Panc1 (cell line): ENCODE measurements around the gene SLC25A43. TPM values are rescaled to one million over a fixed set of nuclear protein-coding genes. Genes with fewer than 3 reads are reported as not detected.

Experiments
- ATAC-seq: fragments of 200-7000 bp; cut with Tn5 transposase; 2 replicates; pipeline ENCODE4 v1.9.1; 2020; ENCODE audit warnings: mild to moderate bottlenecking, moderate library complexity
- BruUV-seq: library from RNA; stranded (reverse); fragments of 400-500 nt; replicated peaks from 2 replicates; lab custom pipeline; 2021; lab: Mats Ljungman, UMichigan
- CTCF ChIA-PET: fragments of 300-600 bp; sonication (Branson Sonifier 250); formaldehyde crosslinking; loops from one replicate; lab custom pipeline; 2022; ENCODE audit warnings: antibody characterized with exemption; lab: Charles Lee
- POLR2A ChIA-PET: fragments of 300-600 bp; sonication (Branson Sonifier 250); formaldehyde crosslinking; loops from one replicate; lab custom pipeline; 2022; ENCODE audit warnings: antibody characterized with exemption; lab: Charles Lee
- DNase-seq: peaks from one replicate; pipeline ENCODE4 v3.0.0-alpha.2; 2010; ENCODE audit warnings: low read depth, low spot score
- H3K27ac ChIP-seq: 2 replicates; pipeline ENCODE4 v1.5.1; 2011; ENCODE audit warnings: mild to moderate bottlenecking, low read length, inconsistent platforms
- H3K27me3 ChIP-seq: fragments of 200-500 bp; sonication (Bioruptor generic); 2 replicates; pipeline ENCODE4 v1.6.0; 2014; ENCODE audit warnings: low read length, inconsistent platforms; ENCODE audit not compliant: control insufficient read depth, insufficient read depth
- H3K36me3 ChIP-seq: fragments of 200-500 bp; sonication (Bioruptor generic); 2 replicates; pipeline ENCODE4 v1.5.1; 2014; ENCODE audit warnings: inconsistent platforms, mild to moderate bottlenecking, low read length, moderate library complexity; ENCODE audit not compliant: control insufficient read depth, insufficient read depth
- H3K4me1 ChIP-seq: 2 replicates; pipeline ENCODE4 v1.5.1; 2011; ENCODE audit warnings: inconsistent platforms, mild to moderate bottlenecking, low read length, moderate library complexity; ENCODE audit not compliant: control insufficient read depth, insufficient read depth
- H3K4me3 ChIP-seq, 2 experiments: 2 replicates each; pipeline ENCODE4 v1.5.1; 2011 to 2012; ENCODE audit warnings: low read depth in 2 of 2, low read length in 2 of 2, mild to moderate bottlenecking in 2 of 2, inconsistent platforms in 1 of 2, moderate library complexity in 1 of 2
- H3K9me3 ChIP-seq: fragments of 200-500 bp; sonication (Bioruptor generic); 2 replicates; pipeline ENCODE4 v1.5.1; 2014; ENCODE audit warnings: low read depth, mild to moderate bottlenecking, inconsistent platforms, low read length, moderate library complexity; ENCODE audit not compliant: control insufficient read depth, insufficient read depth
- POLR2AphosphoS5 ChIP-seq: IDR thresholded peaks from 2 replicates; pipeline ENCODE4 v1.6.1; 2012; ENCODE audit warnings: mild to moderate bottlenecking, low read depth, low read length, moderate library complexity
- SIN3A ChIP-seq: IDR thresholded peaks from 2 replicates; pipeline ENCODE4 v1.6.1; 2012; ENCODE audit warnings: low read depth, mild to moderate bottlenecking, low read length, moderate library complexity, borderline replicate concordance; ENCODE audit not compliant: insufficient read depth
- TCF7L2 ChIP-seq: IDR thresholded peaks from 2 replicates; pipeline ENCODE4 v1.6.1; 2011; ENCODE audit warnings: mild to moderate bottlenecking, low read depth, low read length, inconsistent platforms
- in situ Hi-C: cut with HindIII; loops from 2 replicates; pipeline ENCODE4 v1.10.0; 2016; ENCODE audit warnings: low sequenced_read_pairs, low pct_unique_long_range_greater_than_20kb
- intact Hi-C: fragments of 100-400 bp; cut with micrococcal nuclease; formaldehyde crosslinking; loops from one replicate; pipeline ENCODE4 v1.10.0; 2022; ENCODE audit not compliant: unreplicated experiment
- total RNA-seq: library from RNA; stranded (reverse); gene quantifications from one replicate; pipeline ENCODE4 v1.2.1, GENCODE V29; 2021; ENCODE audit not compliant: unreplicated experiment
- TF ChIP-seq, protein P1 (sequence below): fragments of 450-650 bp; IDR thresholded peaks from 2 replicates; pipeline ENCODE4 v1.5.1; 2017; ENCODE audit warnings: mild to moderate bottlenecking
- TF ChIP-seq, protein P2 (sequence below), 2 experiments: IDR thresholded peaks; 2 replicates each; pipeline ENCODE4 v1.6.1; 2011 to 2012; ENCODE audit warnings: low read depth in 2 of 2, control low read depth in 1 of 2, low read length in 1 of 2, mild to moderate bottlenecking in 1 of 2, moderate library complexity in 1 of 2; ENCODE audit not compliant: insufficient read depth in 1 of 2

Gene SLC25A43
- total RNA-seq, 1 experiment from 2014 or later, result 35.5 TPM

DNA sequence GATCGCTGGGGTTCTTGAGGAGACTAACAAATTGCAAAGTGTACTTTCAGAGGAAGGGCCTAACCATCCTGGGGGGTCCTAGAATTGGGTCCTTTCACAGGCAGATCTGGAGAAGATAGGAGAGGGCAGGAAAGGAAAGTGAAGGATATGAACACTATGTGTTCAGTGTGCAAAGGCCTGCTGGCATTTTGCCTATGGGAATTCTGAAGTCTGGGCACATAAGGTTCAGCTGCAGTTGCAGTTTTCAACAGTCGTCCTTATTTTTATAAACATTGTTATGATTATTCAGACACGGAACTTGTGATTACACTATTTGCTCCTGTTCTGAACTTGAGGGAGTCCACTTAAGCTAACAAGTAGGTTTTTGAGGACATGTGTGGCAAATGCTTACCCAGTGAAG, 67.8 kb downstream of the SLC25A43 start:
- TF ChIP-seq, protein P1, sequence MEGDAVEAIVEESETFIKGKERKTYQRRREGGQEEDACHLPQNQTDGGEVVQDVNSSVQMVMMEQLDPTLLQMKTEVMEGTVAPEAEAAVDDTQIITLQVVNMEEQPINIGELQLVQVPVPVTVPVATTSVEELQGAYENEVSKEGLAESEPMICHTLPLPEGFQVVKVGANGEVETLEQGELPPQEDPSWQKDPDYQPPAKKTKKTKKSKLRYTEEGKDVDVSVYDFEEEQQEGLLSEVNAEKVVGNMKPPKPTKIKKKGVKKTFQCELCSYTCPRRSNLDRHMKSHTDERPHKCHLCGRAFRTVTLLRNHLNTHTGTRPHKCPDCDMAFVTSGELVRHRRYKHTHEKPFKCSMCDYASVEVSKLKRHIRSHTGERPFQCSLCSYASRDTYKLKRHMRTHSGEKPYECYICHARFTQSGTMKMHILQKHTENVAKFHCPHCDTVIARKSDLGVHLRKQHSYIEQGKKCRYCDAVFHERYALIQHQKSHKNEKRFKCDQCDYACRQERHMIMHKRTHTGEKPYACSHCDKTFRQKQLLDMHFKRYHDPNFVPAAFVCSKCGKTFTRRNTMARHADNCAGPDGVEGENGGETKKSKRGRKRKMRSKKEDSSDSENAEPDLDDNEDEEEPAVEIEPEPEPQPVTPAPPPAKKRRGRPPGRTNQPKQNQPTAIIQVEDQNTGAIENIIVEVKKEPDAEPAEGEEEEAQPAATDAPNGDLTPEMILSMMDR, result no peak
- TF ChIP-seq, protein P2, sequence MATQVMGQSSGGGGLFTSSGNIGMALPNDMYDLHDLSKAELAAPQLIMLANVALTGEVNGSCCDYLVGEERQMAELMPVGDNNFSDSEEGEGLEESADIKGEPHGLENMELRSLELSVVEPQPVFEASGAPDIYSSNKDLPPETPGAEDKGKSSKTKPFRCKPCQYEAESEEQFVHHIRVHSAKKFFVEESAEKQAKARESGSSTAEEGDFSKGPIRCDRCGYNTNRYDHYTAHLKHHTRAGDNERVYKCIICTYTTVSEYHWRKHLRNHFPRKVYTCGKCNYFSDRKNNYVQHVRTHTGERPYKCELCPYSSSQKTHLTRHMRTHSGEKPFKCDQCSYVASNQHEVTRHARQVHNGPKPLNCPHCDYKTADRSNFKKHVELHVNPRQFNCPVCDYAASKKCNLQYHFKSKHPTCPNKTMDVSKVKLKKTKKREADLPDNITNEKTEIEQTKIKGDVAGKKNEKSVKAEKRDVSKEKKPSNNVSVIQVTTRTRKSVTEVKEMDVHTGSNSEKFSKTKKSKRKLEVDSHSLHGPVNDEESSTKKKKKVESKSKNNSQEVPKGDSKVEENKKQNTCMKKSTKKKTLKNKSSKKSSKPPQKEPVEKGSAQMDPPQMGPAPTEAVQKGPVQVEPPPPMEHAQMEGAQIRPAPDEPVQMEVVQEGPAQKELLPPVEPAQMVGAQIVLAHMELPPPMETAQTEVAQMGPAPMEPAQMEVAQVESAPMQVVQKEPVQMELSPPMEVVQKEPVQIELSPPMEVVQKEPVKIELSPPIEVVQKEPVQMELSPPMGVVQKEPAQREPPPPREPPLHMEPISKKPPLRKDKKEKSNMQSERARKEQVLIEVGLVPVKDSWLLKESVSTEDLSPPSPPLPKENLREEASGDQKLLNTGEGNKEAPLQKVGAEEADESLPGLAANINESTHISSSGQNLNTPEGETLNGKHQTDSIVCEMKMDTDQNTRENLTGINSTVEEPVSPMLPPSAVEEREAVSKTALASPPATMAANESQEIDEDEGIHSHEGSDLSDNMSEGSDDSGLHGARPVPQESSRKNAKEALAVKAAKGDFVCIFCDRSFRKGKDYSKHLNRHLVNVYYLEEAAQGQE (IDR thresholded peaks at IDR 0.05; ENCODE audit: insufficient read depth in 1 of 2, low read depth in 2 of 2, low read length in 1 of 2), result no peak
- TF ChIP-seq POLR2AphosphoS5 (no peak), SIN3A (no peak), TCF7L2 (no peak)
- Histone ChIP-seq H3K4me3 (no peak overlapping the region; a peak in 1 of 4 replicates), H3K36me3 (peaks cover 16% of the 10 kb centered on the region), H3K27ac (no peak overlapping the region), H3K4me1 (peaks cover 14% of the 10 kb centered on the region; the same call in 1 of the 2 replicates), H3K27me3 (no peaks in the 10 kb centered on the region), H3K9me3 (no peaks in the 10 kb centered on the region)
- intact Hi-C loops (no loop called here), in situ Hi-C loops (no loop called here)
- POLR2A ChIA-PET, result no interaction called here
- DNase-seq (no peak), ATAC-seq (no peak)
- CTCF ChIA-PET, result no interaction called here
- BruUV-seq, result TSS peak; percentile 69

DNA sequence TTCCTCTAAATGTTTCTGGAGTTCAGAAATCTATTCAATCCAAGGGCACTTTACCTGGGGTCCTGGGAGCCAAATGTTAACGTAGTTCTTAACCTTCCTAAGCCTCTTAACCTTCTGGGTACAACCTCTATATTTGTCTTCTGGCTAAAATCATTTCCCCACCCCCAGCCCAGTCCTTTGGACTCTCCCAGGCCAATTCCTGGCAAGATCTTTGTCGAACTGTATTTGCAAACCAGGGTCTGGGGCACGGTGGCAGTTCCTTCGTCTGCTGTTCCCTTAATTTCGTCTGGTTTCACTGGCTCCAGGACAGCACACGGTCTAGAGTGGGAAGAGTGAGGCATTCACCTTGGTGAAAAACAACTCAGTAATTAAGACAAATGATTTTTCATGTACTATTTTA, 68.3 kb downstream of the SLC25A43 start:
- TF ChIP-seq, protein P1, result no peak
- TF ChIP-seq, protein P2 (IDR thresholded peaks at IDR 0.05; ENCODE audit: insufficient read depth in 1 of 2, low read depth in 2 of 2, low read length in 1 of 2), result no peak
- TF ChIP-seq POLR2AphosphoS5, result no peak
- no peak for TF ChIP-seq SIN3A
- CTCF ChIA-PET, result no interaction called here

More for the DNA sequence above, 68.3 kb downstream of the SLC25A43 start:
- in situ Hi-C loops, result no loop called here
- H3K4me1 ChIP-seq, result peaks cover 14% of the 10 kb centered on the region; the same call in 1 of the 2 replicates
- H3K36me3 ChIP-seq, result peaks cover 16% of the 10 kb centered on the region
- peak overlapping the region; percentile 92 to 96 for H3K4me3 ChIP-seq
- no peaks in the 10 kb centered on the region for H3K27me3 ChIP-seq
- no peak for ATAC-seq
- peak overlapping the region; percentile 78 for H3K27ac ChIP-seq
- POLR2A ChIA-PET, result no interaction called here
- intact Hi-C loops, result no loop called here
- DNase-seq, result no peak
- BruUV-seq, result no TSS peak
- H3K9me3 ChIP-seq, result no peaks in the 10 kb centered on the region
